22Rv1 (cell line): ENCODE data around the gene PCDHB1.

Experiments used
- H3K27ac ChIP-seq: fragments of 450-650 bp; 2 replicates; pipeline ENCODE4 v1.5.1; 2017
- ZFX ChIP-seq: fragments of 450-650 bp; IDR thresholded peaks from 2 replicates; pipeline ENCODE4 v1.6.1; 2017; ENCODE audit warnings: antibody characterized with exemption, borderline replicate concordance
- TF ChIP-seq, protein P1 (sequence below): fragments of 450-650 bp; IDR thresholded peaks from 2 replicates; pipeline ENCODE4 v1.5.1; 2017; ENCODE audit warnings: mild to moderate bottlenecking

The PCDHB1 gene

DNA sequence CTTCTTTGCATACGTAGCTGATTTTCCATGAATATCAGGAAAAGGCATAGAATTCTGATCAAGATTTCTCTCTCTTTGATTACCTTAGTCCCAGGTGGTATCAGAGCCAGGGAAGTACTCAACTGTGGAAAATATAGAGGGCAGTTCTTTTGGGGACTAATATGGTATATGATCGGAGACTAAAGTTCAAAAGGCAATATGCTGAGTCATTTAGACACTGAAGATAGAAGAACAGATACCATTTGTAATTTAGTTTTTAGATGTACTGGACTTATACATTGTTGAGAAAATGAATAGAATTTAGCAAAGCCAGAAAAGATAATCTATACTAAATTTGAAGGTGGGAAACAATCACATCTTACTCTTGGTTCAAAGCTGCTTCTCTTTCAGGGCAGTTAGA lies 54.2 kb downstream of the PCDHB1 start:
- H3K27ac ChIP-seq = no peak overlapping the region
- TF ChIP-seq, protein P1, sequence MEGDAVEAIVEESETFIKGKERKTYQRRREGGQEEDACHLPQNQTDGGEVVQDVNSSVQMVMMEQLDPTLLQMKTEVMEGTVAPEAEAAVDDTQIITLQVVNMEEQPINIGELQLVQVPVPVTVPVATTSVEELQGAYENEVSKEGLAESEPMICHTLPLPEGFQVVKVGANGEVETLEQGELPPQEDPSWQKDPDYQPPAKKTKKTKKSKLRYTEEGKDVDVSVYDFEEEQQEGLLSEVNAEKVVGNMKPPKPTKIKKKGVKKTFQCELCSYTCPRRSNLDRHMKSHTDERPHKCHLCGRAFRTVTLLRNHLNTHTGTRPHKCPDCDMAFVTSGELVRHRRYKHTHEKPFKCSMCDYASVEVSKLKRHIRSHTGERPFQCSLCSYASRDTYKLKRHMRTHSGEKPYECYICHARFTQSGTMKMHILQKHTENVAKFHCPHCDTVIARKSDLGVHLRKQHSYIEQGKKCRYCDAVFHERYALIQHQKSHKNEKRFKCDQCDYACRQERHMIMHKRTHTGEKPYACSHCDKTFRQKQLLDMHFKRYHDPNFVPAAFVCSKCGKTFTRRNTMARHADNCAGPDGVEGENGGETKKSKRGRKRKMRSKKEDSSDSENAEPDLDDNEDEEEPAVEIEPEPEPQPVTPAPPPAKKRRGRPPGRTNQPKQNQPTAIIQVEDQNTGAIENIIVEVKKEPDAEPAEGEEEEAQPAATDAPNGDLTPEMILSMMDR = no peak
- no peak for TF ChIP-seq ZFX
